Panc1 (cell line): ENCODE results near the gene ALK. TPM values are rescaled to one million over a fixed set of nuclear protein-coding genes. Genes with fewer than 3 reads are reported as not detected.
"Not testable (repeated sequence)": the region's sequence is repeated elsewhere in the genome, so short reads cannot be mapped to it uniquely, and the experiment has no call there.

Experiments
- ATAC-seq: fragments of 200-7000 bp; cut with Tn5 transposase; 2 replicates; pipeline ENCODE4 v1.9.1; 2020; ENCODE audit warnings: mild to moderate bottlenecking, moderate library complexity
- BruUV-seq: library from RNA; stranded (reverse); fragments of 400-500 nt; replicated peaks from 2 replicates; lab custom pipeline; 2021; lab: Mats Ljungman, UMichigan
- CTCF ChIA-PET: fragments of 300-600 bp; sonication (Branson Sonifier 250); formaldehyde crosslinking; loops from one replicate; lab custom pipeline; 2022; ENCODE audit warnings: antibody characterized with exemption; lab: Charles Lee
- POLR2A ChIA-PET: fragments of 300-600 bp; sonication (Branson Sonifier 250); formaldehyde crosslinking; loops from one replicate; lab custom pipeline; 2022; ENCODE audit warnings: antibody characterized with exemption; lab: Charles Lee
- DNase-seq: peaks from one replicate; pipeline ENCODE4 v3.0.0-alpha.2; 2010; ENCODE audit warnings: low read depth, low spot score
- H3K27ac ChIP-seq: 2 replicates; pipeline ENCODE4 v1.5.1; 2011; ENCODE audit warnings: mild to moderate bottlenecking, low read length, inconsistent platforms
- H3K27me3 ChIP-seq: fragments of 200-500 bp; sonication (Bioruptor generic); 2 replicates; pipeline ENCODE4 v1.6.0; 2014; ENCODE audit warnings: low read length, inconsistent platforms; ENCODE audit not compliant: control insufficient read depth, insufficient read depth
- H3K36me3 ChIP-seq: fragments of 200-500 bp; sonication (Bioruptor generic); 2 replicates; pipeline ENCODE4 v1.5.1; 2014; ENCODE audit warnings: inconsistent platforms, mild to moderate bottlenecking, low read length, moderate library complexity; ENCODE audit not compliant: control insufficient read depth, insufficient read depth
- H3K4me1 ChIP-seq: 2 replicates; pipeline ENCODE4 v1.5.1; 2011; ENCODE audit warnings: inconsistent platforms, mild to moderate bottlenecking, low read length, moderate library complexity; ENCODE audit not compliant: control insufficient read depth, insufficient read depth
- H3K4me3 ChIP-seq, 2 experiments: 2 replicates each; pipeline ENCODE4 v1.5.1; 2011 to 2012; ENCODE audit warnings: low read depth in 2 of 2, low read length in 2 of 2, mild to moderate bottlenecking in 2 of 2, inconsistent platforms in 1 of 2, moderate library complexity in 1 of 2
- H3K9me3 ChIP-seq: fragments of 200-500 bp; sonication (Bioruptor generic); 2 replicates; pipeline ENCODE4 v1.5.1; 2014; ENCODE audit warnings: low read depth, mild to moderate bottlenecking, inconsistent platforms, low read length, moderate library complexity; ENCODE audit not compliant: control insufficient read depth, insufficient read depth
- POLR2AphosphoS5 ChIP-seq: IDR thresholded peaks from 2 replicates; pipeline ENCODE4 v1.6.1; 2012; ENCODE audit warnings: mild to moderate bottlenecking, low read depth, low read length, moderate library complexity
- SIN3A ChIP-seq: IDR thresholded peaks from 2 replicates; pipeline ENCODE4 v1.6.1; 2012; ENCODE audit warnings: low read depth, mild to moderate bottlenecking, low read length, moderate library complexity, borderline replicate concordance; ENCODE audit not compliant: insufficient read depth
- TCF7L2 ChIP-seq: IDR thresholded peaks from 2 replicates; pipeline ENCODE4 v1.6.1; 2011; ENCODE audit warnings: mild to moderate bottlenecking, low read depth, low read length, inconsistent platforms
- in situ Hi-C: cut with HindIII; loops from 2 replicates; pipeline ENCODE4 v1.10.0; 2016; ENCODE audit warnings: low sequenced_read_pairs, low pct_unique_long_range_greater_than_20kb
- intact Hi-C: fragments of 100-400 bp; cut with micrococcal nuclease; formaldehyde crosslinking; loops from one replicate; pipeline ENCODE4 v1.10.0; 2022; ENCODE audit not compliant: unreplicated experiment
- total RNA-seq: library from RNA; stranded (reverse); gene quantifications from one replicate; pipeline ENCODE4 v1.2.1, GENCODE V29; 2021; ENCODE audit not compliant: unreplicated experiment
- TF ChIP-seq, protein P1 (sequence below), 2 experiments: IDR thresholded peaks; 2 replicates each; pipeline ENCODE4 v1.6.1; 2011 to 2012; ENCODE audit warnings: low read depth in 2 of 2, control low read depth in 1 of 2, low read length in 1 of 2, mild to moderate bottlenecking in 1 of 2, moderate library complexity in 1 of 2; ENCODE audit not compliant: insufficient read depth in 1 of 2
- TF ChIP-seq, protein P2 (sequence below): fragments of 450-650 bp; IDR thresholded peaks from 2 replicates; pipeline ENCODE4 v1.5.1; 2017; ENCODE audit warnings: mild to moderate bottlenecking

ALK gene
- total RNA-seq, 1 experiment from 2014 or later = not detected

DNA sequence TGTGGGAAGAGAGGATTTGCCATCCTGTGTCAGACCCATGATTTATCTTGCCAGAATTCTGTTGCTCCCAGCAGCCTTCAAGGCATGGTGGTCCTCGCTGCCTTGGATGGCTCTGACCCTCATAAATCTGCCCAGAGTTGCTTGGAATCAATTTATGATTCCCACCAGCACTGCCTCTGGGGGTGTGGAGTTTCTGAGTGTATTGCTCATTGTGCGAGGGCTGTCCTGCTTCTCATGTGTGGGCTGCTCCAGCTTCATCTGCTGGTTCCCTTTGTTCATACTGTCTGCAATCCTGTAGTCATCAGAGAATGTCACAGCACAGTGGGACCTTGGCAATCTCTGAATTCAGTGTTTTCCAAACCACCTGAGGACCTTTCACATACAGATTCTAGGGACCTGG lies 666.4 kb downstream of the ALK start:
- no peak for DNase-seq
- TF ChIP-seq, protein P1, sequence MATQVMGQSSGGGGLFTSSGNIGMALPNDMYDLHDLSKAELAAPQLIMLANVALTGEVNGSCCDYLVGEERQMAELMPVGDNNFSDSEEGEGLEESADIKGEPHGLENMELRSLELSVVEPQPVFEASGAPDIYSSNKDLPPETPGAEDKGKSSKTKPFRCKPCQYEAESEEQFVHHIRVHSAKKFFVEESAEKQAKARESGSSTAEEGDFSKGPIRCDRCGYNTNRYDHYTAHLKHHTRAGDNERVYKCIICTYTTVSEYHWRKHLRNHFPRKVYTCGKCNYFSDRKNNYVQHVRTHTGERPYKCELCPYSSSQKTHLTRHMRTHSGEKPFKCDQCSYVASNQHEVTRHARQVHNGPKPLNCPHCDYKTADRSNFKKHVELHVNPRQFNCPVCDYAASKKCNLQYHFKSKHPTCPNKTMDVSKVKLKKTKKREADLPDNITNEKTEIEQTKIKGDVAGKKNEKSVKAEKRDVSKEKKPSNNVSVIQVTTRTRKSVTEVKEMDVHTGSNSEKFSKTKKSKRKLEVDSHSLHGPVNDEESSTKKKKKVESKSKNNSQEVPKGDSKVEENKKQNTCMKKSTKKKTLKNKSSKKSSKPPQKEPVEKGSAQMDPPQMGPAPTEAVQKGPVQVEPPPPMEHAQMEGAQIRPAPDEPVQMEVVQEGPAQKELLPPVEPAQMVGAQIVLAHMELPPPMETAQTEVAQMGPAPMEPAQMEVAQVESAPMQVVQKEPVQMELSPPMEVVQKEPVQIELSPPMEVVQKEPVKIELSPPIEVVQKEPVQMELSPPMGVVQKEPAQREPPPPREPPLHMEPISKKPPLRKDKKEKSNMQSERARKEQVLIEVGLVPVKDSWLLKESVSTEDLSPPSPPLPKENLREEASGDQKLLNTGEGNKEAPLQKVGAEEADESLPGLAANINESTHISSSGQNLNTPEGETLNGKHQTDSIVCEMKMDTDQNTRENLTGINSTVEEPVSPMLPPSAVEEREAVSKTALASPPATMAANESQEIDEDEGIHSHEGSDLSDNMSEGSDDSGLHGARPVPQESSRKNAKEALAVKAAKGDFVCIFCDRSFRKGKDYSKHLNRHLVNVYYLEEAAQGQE (IDR thresholded peaks at IDR 0.05; ENCODE audit: insufficient read depth in 1 of 2, low read depth in 2 of 2, low read length in 1 of 2) = no peak
- TF ChIP-seq, protein P2, sequence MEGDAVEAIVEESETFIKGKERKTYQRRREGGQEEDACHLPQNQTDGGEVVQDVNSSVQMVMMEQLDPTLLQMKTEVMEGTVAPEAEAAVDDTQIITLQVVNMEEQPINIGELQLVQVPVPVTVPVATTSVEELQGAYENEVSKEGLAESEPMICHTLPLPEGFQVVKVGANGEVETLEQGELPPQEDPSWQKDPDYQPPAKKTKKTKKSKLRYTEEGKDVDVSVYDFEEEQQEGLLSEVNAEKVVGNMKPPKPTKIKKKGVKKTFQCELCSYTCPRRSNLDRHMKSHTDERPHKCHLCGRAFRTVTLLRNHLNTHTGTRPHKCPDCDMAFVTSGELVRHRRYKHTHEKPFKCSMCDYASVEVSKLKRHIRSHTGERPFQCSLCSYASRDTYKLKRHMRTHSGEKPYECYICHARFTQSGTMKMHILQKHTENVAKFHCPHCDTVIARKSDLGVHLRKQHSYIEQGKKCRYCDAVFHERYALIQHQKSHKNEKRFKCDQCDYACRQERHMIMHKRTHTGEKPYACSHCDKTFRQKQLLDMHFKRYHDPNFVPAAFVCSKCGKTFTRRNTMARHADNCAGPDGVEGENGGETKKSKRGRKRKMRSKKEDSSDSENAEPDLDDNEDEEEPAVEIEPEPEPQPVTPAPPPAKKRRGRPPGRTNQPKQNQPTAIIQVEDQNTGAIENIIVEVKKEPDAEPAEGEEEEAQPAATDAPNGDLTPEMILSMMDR = no peak
- TF ChIP-seq TCF7L2 = no peak
- TF ChIP-seq SIN3A = no peak
- no peak for TF ChIP-seq POLR2AphosphoS5
- Histone ChIP-seq H3K36me3 (no peaks in the 10 kb centered on the region), H3K27ac (no peak overlapping the region), H3K27me3 (peaks cover 21% of the 10 kb centered on the region), H3K9me3 (no peaks in the 10 kb centered on the region), H3K4me3 (no peak overlapping the region), H3K4me1 (no peaks in the 10 kb centered on the region)
- in situ Hi-C loops (no loop called here), intact Hi-C loops (no loop called here)
- CTCF ChIA-PET = no interaction called here
- POLR2A ChIA-PET = no interaction called here
- no peak for ATAC-seq
- no TSS peak for BruUV-seq

DNA sequence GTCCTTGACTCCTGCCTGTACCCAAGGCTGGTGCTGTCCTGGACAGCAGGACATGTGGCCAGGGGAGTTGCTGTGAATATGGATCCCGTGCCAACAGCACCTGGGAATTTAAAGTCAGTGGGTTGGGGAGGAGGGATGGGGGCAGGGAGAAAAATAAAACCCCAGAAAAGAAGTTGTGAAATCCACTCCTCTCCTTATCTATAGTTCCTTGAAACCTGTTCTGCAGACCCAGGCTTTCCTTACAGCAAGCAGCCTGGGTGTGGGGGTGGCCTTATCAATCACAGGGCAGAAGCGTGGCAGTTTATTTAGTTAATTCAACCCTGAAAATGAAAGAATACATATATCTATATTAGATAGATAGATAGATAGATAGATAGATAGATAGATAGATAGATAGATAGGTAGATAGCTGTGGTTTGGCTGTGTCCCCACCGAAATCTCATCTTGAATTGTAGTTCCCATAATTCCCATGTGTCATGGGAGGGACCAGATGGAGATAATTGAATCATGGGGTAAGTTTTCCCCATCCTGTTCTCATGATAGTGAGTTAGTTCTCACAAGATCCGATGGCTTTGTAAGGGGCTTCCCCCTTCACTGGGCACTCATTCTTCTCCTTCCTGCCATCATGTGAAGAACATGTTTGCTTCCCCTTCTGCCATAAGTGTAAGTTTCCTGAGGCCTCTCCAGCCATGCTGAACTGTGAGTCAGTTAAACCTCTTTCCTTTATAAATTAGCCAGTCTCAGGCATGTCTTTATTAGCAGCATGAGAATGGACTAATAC lies 667.7 kb downstream of the ALK start:
- BruUV-seq, H3K36me3 ChIP-seq, in situ Hi-C loops, H3K4me3 ChIP-seq, H3K9me3 ChIP-seq, ATAC-seq, POLR2A ChIA-PET, DNase-seq, H3K27ac ChIP-seq, CTCF ChIA-PET, intact Hi-C loops, H3K4me1 ChIP-seq: not testable (repeated sequence)
- peaks cover 11% of the 10 kb centered on the region for H3K27me3 ChIP-seq

DNA sequence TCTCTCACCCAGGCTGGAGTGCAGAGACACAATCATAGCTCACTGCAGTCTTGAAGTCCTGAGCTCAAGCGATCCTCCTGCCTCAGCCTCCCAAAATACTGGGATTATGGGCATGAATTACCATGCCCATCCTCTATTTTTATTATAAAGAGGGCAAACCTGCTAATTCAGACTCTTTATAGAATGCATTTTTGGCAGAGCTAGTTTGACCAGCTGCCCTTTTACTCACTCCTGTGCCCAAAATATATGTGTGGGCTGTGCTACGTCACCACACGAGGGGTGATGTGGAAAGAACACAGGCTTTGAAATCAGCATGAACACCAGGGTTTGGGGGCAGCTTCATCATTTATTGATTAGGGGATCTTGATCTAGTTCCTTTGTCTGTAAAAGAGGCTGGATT lies 668.4 kb downstream of the ALK start:
- ChIA-PET CTCF (no interaction called here), POLR2A (no interaction called here)
- BruUV-seq = no TSS peak
- Histone ChIP-seq H3K27me3 (peaks cover 4% of the 10 kb centered on the region), H3K9me3 (no peaks in the 10 kb centered on the region), H3K36me3 (no peaks in the 10 kb centered on the region), H3K4me1 (no peaks in the 10 kb centered on the region), H3K4me3 (no peak overlapping the region), H3K27ac (no peak overlapping the region)
- no peak for DNase-seq
- intact Hi-C loops = no loop called here
- no peak for ATAC-seq
- TF ChIP-seq TCF7L2 = no peak
- no peak for TF ChIP-seq SIN3A
- no peak for TF ChIP-seq POLR2AphosphoS5
- TF ChIP-seq, protein P1 (IDR thresholded peaks at IDR 0.05; ENCODE audit: insufficient read depth in 1 of 2, low read depth in 2 of 2, low read length in 1 of 2) = no peak
- TF ChIP-seq, protein P2 = no peak
- in situ Hi-C loops = no loop called here
